GM12878 (cell line): ENCODE measurements around the gene PKM. TPM values are rescaled to one million over a fixed set of nuclear protein-coding genes. Genes with fewer than 3 reads are reported as not detected.

Source experiments
- ATAC-seq: fragments of 200-7000 bp; cut with Tn5 transposase; 3 replicates; pipeline ENCODE4 v1.9.1; 2020; ENCODE audit warnings: mild to moderate bottlenecking, moderate library complexity
- BruUV-seq: library from RNA; stranded (reverse); fragments of 400-500 nt; replicated peaks from 2 replicates; lab custom pipeline; 2021; lab: Mats Ljungman, UMichigan
- CTCF ChIA-PET: fragments of 300-600 bp; sonication (Branson Sonifier 250); formaldehyde crosslinking; extraction: SDS; loops from one replicate; lab custom pipeline; 2021; ENCODE audit warnings: inconsistent platforms; lab: Yijun Ruan, JAX
- POLR2A ChIA-PET: fragments of 350-600 bp; formaldehyde crosslinking; extraction: SDS; loops from one replicate; lab custom pipeline; 2021; ENCODE audit warnings: inconsistent platforms; lab: Charles Lee
- RAD21 ChIA-PET: fragments of 300-600 bp; sonication (Branson Sonifier 250); formaldehyde crosslinking; loops from one replicate; lab custom pipeline; 2023; ENCODE audit warnings: antibody characterized with exemption; ENCODE audit not compliant: unreplicated experiment; lab: Charles Lee
- SMC1A ChIA-PET: fragments of 300-600 bp; sonication (Branson Sonifier 250); formaldehyde crosslinking; loops from one replicate; lab custom pipeline; 2023; ENCODE audit not compliant: unreplicated experiment, uncharacterized antibody; lab: Charles Lee
- DNase-seq: peaks from one replicate; pipeline ENCODE4 v3.0.0-alpha.2; 2011; ENCODE audit warnings: low read depth, low spot score
- FAIRE-seq: peaks from 3 replicates; lab custom pipeline; 2011; peaks lifted over from hg19 to GRCh38; lab: Jason Lieb, UNC
- H2AFZ ChIP-seq: 2 replicates; pipeline ENCODE4 v1.6.0; 2011; ENCODE audit warnings: low read depth, low read length, control low read depth; ENCODE audit not compliant: control insufficient read depth
- H3K27ac ChIP-seq: 2 replicates; pipeline ENCODE4 v1.5.1; 2011; ENCODE audit warnings: control low read depth; ENCODE audit not compliant: control insufficient read depth, insufficient read depth
- H3K27me3 ChIP-seq, 2 experiments: replicated peaks in 1 of 2; 2 replicates each; pipeline versions ENCODE4 v1.6.0 to v1.6.1; 2011; ENCODE audit warnings: low read length in 1 of 2; ENCODE audit not compliant: control insufficient read depth in 2 of 2, insufficient read depth in 2 of 2
- H3K36me3 ChIP-seq, 2 experiments: 2 replicates each; pipeline ENCODE4 v1.5.1; 2011; ENCODE audit warnings: low read length in 1 of 2; ENCODE audit not compliant: control insufficient read depth in 2 of 2, insufficient read depth in 2 of 2
- H3K4me1 ChIP-seq: 2 replicates; pipeline ENCODE4 v1.6.1; 2011; ENCODE audit warnings: mild to moderate bottlenecking, low read length, moderate library complexity, mixed read lengths; ENCODE audit not compliant: control insufficient read depth, insufficient read depth
- H3K4me2 ChIP-seq: 2 replicates; pipeline ENCODE4 v1.6.0; 2011; ENCODE audit warnings: control low read depth; ENCODE audit not compliant: control insufficient read depth, insufficient read depth
- H3K4me3 ChIP-seq: fragments of 200-600 bp; sonication (generic); 2 replicates; pipeline ENCODE4 v1.5.1; 2016
- H3K79me2 ChIP-seq: 2 replicates; pipeline ENCODE4 v1.6.0; 2011; ENCODE audit warnings: low read length; ENCODE audit not compliant: control insufficient read depth, insufficient read depth
- H3K9ac ChIP-seq: 2 replicates; pipeline ENCODE4 v1.8.0; 2011; ENCODE audit warnings: low read length, control low read depth, mixed read lengths; ENCODE audit not compliant: control insufficient read depth, insufficient read depth
- H3K9me3 ChIP-seq: replicated peaks from 3 replicates; pipeline ENCODE4 v1.5.1; 2011; ENCODE audit warnings: mild to moderate bottlenecking, low read length; ENCODE audit not compliant: control insufficient read depth, insufficient read depth
- H4K20me1 ChIP-seq: 2 replicates; pipeline ENCODE4 v1.6.0; 2011; ENCODE audit not compliant: control insufficient read depth, insufficient read depth
- BCLAF1 ChIP-seq: fragments of 450-650 bp; IDR thresholded peaks from 2 replicates; pipeline ENCODE4 v1.6.1; 2017; ENCODE audit warnings: antibody characterized with exemption, mild to moderate bottlenecking, moderate library complexity
- CHD2 ChIP-seq: IDR thresholded peaks from 2 replicates; pipeline ENCODE4 v1.6.1; 2011; ENCODE audit warnings: low read depth, low read length, improper control_type of control experiment, borderline replicate concordance
- KDM1A ChIP-seq: fragments of 200-600 bp; sonication (generic); IDR thresholded peaks from 2 replicates; pipeline ENCODE4 v1.6.1; 2016; ENCODE audit warnings: borderline replicate concordance
- MYC ChIP-seq: IDR thresholded peaks from 2 replicates; pipeline ENCODE4 v1.6.1; 2011; ENCODE audit warnings: mild to moderate bottlenecking, low read length, moderate library complexity, inconsistent platforms; ENCODE audit not compliant: insufficient read depth, insufficient replicate concordance, insufficient read length, severe bottlenecking
- NR2C1 ChIP-seq: fragments of 450-650 bp; IDR thresholded peaks from 2 replicates; pipeline ENCODE4 v1.6.1; 2017; ENCODE audit warnings: antibody characterized with exemption, mild to moderate bottlenecking, moderate library complexity
- REST ChIP-seq: IDR thresholded peaks from 2 replicates; pipeline ENCODE4 v1.6.1; 2012; ENCODE audit warnings: mild to moderate bottlenecking, low read depth, low read length
- STAT3 ChIP-seq: IDR thresholded peaks from 2 replicates; pipeline ENCODE4 v1.6.1; 2011; ENCODE audit warnings: low read depth, low read length, improper control_type of control experiment
- YY1 ChIP-seq: IDR thresholded peaks from 2 replicates; pipeline ENCODE4 v1.6.1; 2011; ENCODE audit warnings: low read depth, mild to moderate bottlenecking, low read length
- WGBS: methylation state at CpG from one replicate; pipeline ENCODE4 v1.1.6; 2016; ENCODE audit warnings: low lambda C conversion rate; ENCODE audit not compliant: insufficient replicate concordance, insufficient coverage; ENCODE audit errors: missing lambda C conversion rate; 5-methylcytosine and 5-hydroxymethylcytosine counted together
- in situ Hi-C: fragments of 300-500 bp; cut with MboI; formaldehyde crosslinking; loops from 9 replicates; pipeline ENCODE4 v1.14.3; 2018; ENCODE audit warnings: mixed read lengths
- intact Hi-C: fragments of 100-400 bp; cut with micrococcal nuclease; formaldehyde crosslinking; loops from one replicate; pipeline ENCODE4 v1.14.2; 2022; ENCODE audit not compliant: unreplicated experiment
- polyA plus RNA-seq, 11 experiments: library from polyadenylated mRNA; depleted of rRNA in 4 of 11; unstranded in 6 of 11; stranded (reverse) in 5 of 11; fragments of >200 nt; fragmentation: Nextera tagmentation in 4 of 11; fragmentation: Illumina TruSeq in 1 of 11; extraction: Ambion mirVana in 4 of 11; extraction: Trizol in 1 of 11; gene quantifications; 1 replicate in 1 of 11; 2 replicates in 10 of 11; pipeline versions ENCODE4 v1.2.1 to v1.2.3, GENCODE V29; 2011 to 2016; ENCODE audit warnings: inconsistent platforms in 2 of 11, missing spikeins in 2 of 11, low read depth in 1 of 11
- total RNA-seq, 4 experiments: library from RNA; depleted of rRNA in 3 of 4; stranded (reverse); fragments of >200 nt in 3 of 4; fragmentation: Illumina TruSeq in 1 of 4; extraction: Trizol in 1 of 4; gene quantifications; 2 replicates each; pipeline versions ENCODE4 v1.2.1 to v1.2.3, GENCODE V29; 2013 to 2021
- TF ChIP-seq, protein P1 (sequence below): fragments of 450-650 bp; IDR thresholded peaks from 2 replicates; pipeline ENCODE4 v1.6.1; 2016; ENCODE audit warnings: mild to moderate bottlenecking
- TF ChIP-seq, protein P2 (sequence below): fragments of 450-650 bp; IDR thresholded peaks from 2 replicates; pipeline ENCODE4 v1.6.1; 2016; ENCODE audit warnings: mild to moderate bottlenecking
- TF ChIP-seq, protein P3 (sequence below): IDR thresholded peaks from 2 replicates; pipeline ENCODE4 v1.6.1; 2011; ENCODE audit warnings: low read depth, mild to moderate bottlenecking, low read length, moderate library complexity, borderline replicate concordance; ENCODE audit errors: extremely low read depth
- TF ChIP-seq, protein P4 (sequence below): IDR thresholded peaks from 2 replicates; pipeline ENCODE4 v1.6.1; 2011; ENCODE audit warnings: borderline replicate concordance, low read depth, mild to moderate bottlenecking, moderate library complexity, mixed read lengths, low read length; ENCODE audit not compliant: insufficient read depth; ENCODE audit errors: extremely low read length

The PKM gene
- total and polyA plus RNA-seq, 10 of the 15 experiments (the other 5 are each of a cell fraction or from before 2014, with no cell fraction given): 491 to 2,011 (median 1,433) TPM

DNA sequence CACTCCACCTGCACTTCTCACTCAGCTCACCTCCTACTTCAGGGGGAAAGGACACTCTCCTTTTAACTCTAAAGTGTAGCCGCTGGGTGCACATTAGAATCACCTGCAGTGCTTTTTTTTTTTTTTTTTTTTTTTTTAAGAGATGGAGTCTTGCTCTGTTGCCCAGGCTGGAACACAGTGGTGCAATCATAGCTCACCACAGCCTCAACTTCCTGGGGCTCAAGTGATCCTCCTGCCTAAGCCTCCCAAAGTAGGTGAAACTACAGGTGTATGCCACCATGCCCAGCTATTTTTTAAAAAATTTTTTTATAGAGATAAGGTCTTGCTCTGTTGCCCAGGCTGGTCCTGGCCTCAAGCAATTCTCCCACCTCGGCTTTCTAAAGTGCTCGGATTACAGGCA lies 54.2 kb downstream of the PKM start:
- DNase-seq: no peak
- ChIA-PET SMC1A (no interaction called here), RAD21 (no interaction called here), CTCF (interaction anchor here (1.2 to 1.8 kb wide), 3 partner anchors 9 to 136 kb away, joined by 3 to 5 read pairs (median 3); no protein-coding TSS in a partner anchor), POLR2A (interaction anchor here (0.7 kb wide), 1 partner anchor 61 kb away, joined by 11 read pairs; no protein-coding TSS in a partner anchor)
- Histone ChIP-seq H3K4me1 (no peaks in the 10 kb centered on the region; the same call in 1 of the 2 replicates), H3K9me3 (no peaks in the 10 kb centered on the region), H3K27ac (no peak overlapping the region), H3K4me3 (no peak overlapping the region), H3K36me3 (no peaks in the 10 kb centered on the region), H3K79me2 (no peaks in the 10 kb centered on the region), H3K27me3 (no peaks in the 10 kb centered on the region), H4K20me1 (no peaks in the 10 kb centered on the region), H3K4me2 (no peak overlapping the region), H3K9ac (no peak overlapping the region), H2AFZ (no peak overlapping the region)
- in situ Hi-C loops (no loop called here), intact Hi-C loops (no loop called here)
- no peak for TF ChIP-seq REST
- TF ChIP-seq YY1: no peak
- no peak for TF ChIP-seq CHD2
- TF ChIP-seq, protein P1, sequence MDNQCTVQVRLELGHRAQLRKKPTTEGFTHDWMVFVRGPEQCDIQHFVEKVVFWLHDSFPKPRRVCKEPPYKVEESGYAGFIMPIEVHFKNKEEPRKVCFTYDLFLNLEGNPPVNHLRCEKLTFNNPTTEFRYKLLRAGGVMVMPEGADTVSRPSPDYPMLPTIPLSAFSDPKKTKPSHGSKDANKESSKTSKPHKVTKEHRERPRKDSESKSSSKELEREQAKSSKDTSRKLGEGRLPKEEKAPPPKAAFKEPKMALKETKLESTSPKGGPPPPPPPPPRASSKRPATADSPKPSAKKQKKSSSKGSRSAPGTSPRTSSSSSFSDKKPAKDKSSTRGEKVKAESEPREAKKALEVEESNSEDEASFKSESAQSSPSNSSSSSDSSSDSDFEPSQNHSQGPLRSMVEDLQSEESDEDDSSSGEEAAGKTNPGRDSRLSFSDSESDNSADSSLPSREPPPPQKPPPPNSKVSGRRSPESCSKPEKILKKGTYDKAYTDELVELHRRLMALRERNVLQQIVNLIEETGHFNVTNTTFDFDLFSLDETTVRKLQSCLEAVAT: no peak
- no peak for TF ChIP-seq KDM1A
- no peak for TF ChIP-seq STAT3
- TF ChIP-seq MYC: no peak
- TF ChIP-seq, protein P2, sequence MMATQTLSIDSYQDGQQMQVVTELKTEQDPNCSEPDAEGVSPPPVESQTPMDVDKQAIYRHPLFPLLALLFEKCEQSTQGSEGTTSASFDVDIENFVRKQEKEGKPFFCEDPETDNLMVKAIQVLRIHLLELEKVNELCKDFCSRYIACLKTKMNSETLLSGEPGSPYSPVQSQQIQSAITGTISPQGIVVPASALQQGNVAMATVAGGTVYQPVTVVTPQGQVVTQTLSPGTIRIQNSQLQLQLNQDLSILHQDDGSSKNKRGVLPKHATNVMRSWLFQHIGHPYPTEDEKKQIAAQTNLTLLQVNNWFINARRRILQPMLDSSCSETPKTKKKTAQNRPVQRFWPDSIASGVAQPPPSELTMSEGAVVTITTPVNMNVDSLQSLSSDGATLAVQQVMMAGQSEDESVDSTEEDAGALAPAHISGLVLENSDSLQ: no peak
- TF ChIP-seq, protein P3, sequence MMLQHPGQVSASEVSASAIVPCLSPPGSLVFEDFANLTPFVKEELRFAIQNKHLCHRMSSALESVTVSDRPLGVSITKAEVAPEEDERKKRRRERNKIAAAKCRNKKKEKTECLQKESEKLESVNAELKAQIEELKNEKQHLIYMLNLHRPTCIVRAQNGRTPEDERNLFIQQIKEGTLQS: no peak
- TF ChIP-seq BCLAF1: no peak
- TF ChIP-seq NR2C1: no peak
- TF ChIP-seq, protein P4, sequence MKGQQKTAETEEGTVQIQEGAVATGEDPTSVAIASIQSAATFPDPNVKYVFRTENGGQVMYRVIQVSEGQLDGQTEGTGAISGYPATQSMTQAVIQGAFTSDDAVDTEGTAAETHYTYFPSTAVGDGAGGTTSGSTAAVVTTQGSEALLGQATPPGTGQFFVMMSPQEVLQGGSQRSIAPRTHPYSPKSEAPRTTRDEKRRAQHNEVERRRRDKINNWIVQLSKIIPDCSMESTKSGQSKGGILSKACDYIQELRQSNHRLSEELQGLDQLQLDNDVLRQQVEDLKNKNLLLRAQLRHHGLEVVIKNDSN: no peak
- no peak for FAIRE-seq
- 82% methylated on average over 3 of the region's 3 CpGs for WGBS
- no TSS peak for BruUV-seq
- ATAC-seq: no peak
